NCI-H2107 treated with DMSO at 0.1 percent for 48 hours (cell line): ENCODE results near the gene ERBB3.
"Not testable (repeated sequence)": the region's sequence is repeated elsewhere in the genome, so short reads cannot be mapped to it uniquely, and the experiment has no call there.

Source experiments
- DNase-seq: peaks from one replicate; lab custom pipeline; 2025; ENCODE audit not compliant: unreplicated experiment; lab: John Stamatoyannopoulos, UW

ERBB3 gene

DNA sequence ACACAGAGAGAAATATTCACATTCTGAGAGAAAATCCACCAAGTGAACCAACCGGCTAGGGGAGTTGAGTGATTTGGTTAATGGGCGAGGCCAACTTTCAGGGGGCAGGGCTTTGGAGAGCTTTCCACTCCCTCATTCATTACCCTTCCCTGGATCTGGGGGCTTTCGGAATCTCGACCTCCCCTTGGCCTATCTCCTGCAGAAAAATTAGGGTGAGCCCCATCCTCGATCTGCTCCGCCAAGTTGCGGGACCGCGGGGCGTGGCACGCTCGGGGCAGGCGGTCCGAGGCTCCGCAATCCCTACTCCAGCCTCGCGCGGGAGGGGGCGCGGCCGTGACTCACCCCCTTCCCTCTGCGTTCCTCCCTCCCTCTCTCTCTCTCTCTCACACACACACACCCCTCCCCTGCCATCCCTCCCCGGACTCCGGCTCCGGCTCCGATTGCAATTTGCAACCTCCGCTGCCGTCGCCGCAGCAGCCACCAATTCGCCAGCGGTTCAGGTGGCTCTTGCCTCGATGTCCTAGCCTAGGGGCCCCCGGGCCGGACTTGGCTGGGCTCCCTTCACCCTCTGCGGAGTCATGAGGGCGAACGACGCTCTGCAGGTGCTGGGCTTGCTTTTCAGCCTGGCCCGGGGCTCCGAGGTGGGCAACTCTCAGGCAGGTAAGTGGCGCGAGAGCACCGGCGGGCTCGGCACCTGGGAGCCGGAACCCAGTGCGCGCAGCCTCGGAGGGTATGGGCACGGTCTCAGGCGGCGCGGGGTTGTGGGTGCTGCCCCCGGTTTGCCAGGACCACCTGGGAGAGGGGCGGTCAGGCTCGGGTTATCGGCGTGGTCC lies at the start of gene ERBB3:
Gene ERBB3, plus strand, starts transcription at position 443 of the 833 bp plus-strand sequence. Its CDS starts 136 bp downstream, at position 579.
- peak; percentile 50 for DNase-seq

DNA sequence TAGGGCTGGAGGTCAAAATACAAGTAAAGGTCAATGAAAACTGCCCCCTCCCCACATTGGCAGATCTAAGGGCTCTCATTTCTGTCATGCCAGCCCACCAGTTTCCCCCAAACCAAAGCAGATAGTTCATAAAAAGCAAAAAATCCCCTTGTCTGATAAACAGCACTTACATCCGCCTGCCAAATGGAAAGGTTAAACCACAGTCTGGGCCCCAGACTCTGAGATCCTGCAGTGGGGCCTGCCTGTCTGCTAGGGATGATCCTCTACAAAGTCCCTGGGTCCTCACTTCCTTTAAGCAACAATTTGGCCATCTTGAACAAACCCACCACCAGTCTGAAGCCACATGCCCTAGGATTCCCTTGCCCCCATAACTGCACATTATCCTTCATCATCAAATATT lies 48.0 kb upstream of the ERBB3 start:
- DNase-seq, result no peak

DNA sequence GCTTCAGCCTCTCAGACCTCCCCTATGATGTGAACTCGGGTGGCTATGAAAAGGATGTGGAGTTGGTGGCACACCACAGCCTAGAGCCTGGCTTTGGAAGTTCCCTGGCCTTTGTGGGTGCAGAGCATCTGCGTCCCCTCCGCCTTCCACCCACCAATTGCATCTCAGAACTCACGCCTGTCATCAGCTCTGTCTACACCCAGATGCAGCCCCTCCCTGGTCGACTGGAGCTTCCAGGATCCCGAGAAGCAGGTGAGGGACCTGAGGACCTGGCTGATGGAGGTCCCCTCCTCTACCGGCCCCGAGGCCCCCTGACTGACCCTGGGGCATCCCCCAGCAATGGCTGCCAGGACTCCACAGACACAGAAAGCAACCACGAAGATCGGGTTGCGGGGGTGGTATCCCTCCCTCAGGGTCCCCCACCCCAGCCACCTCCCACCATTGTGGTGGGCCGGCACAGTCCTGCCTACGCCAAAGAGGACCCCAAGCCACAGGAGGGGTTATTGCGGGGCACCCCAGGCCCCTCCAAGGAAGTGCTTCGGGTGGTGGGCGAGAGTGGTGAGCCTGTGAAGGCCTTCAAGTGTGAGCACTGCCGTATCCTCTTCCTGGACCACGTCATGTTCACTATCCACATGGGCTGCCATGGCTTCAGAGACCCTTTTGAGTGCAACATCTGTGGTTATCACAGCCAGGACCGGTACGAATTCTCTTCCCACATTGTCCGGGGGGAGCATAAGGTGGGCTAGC lies 45.2 kb upstream of the ERBB3 start:
- no peak for DNase-seq

DNA sequence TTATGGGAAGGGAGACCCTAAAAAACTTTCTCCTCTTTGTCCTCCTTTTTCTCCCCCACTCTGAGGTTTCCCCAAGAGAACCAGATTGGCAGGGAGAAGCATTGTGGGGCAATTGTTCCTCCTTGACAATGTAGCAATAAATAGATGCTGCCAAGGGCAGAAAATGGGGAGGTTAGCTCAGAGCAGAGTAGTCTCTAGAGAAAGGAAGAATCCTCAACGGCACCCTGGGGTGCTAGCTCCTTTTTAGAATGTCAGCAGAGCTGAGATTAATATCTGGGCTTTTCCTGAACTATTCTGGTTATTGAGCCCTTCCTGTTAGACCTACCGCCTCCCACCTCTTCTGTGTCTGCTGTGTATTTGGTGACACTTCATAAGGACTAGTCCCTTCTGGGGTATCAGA lies 42.8 kb upstream of the ERBB3 start:
- no peak for DNase-seq

DNA sequence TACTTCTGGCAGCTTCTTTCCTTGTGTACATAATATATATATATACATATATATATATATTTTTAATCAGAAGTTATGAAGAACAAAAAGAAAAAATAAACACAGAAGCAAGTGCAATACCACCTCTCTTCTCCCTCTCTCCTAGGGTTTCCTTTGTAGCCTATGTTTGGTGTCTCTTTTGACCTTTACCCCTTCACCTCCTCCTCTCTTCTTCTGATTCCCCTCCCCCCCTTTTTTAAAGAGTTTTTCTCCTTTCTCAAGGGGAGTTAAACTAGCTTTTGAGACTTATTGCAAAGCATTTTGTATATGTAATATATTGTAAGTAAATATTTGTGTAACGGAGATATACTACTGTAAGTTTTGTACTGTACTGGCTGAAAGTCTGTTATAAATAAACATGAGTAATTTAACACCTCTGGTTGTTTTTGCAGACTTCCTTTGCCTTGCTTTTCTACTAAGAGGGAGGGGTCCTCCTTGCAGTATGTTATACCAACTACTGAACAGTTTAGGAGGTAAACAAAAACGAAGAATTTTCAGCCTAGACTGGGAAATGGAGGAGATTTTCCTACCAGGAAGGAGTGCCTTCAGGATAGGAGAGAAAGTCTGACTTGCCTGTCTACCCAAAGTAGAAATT lies 41.8 kb upstream of the ERBB3 start:
- no peak for DNase-seq

DNA sequence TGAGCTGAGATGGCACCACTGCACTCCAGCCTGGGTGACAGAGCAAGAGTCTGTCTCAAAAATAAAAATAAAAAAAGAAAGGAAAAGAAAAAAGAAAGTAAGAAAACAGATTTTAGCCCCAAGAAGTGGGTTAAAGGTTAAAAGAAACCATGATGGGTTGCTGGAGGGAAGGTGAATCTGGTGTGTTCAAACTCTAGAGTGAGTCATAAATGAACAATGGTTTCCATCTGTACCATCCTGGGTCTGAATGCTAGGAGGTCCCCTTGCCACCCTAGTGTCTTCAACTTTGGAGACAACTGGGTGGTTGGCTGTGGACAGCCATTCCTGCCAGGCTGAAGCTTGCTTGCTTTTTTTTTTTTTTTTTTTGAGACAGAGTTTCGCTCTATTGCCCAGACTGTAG lies 39.8 kb upstream of the ERBB3 start:
- DNase-seq, result no peak

DNA sequence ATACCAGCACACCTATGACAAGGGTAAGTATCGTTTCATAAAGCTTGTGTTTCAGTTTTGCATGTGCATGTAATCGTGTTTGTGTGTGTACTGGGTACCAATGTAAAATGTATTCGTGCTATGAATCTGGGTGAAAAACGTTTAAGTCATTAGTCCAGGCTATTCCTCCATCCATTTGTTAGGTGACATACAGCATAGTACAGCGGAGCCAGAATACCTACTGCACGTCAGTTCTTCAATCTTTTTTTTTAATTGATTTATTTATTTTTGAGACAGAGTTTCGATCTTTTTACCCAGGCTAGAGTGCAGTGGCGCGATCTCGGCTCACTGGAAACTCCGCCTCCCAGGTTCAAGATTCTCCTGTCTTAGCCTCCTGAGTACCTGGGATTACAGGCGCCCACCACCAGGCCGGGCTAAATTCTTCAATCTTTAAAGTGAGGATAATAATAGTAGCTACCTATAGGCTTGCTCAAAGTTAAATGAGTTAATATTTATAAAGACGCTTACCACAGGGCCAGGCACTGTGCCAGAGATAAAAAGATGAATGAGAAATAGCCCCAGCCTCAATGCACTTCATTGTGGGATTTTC lies 38.9 kb upstream of the ERBB3 start:
- DNase-seq, result no peak

DNA sequence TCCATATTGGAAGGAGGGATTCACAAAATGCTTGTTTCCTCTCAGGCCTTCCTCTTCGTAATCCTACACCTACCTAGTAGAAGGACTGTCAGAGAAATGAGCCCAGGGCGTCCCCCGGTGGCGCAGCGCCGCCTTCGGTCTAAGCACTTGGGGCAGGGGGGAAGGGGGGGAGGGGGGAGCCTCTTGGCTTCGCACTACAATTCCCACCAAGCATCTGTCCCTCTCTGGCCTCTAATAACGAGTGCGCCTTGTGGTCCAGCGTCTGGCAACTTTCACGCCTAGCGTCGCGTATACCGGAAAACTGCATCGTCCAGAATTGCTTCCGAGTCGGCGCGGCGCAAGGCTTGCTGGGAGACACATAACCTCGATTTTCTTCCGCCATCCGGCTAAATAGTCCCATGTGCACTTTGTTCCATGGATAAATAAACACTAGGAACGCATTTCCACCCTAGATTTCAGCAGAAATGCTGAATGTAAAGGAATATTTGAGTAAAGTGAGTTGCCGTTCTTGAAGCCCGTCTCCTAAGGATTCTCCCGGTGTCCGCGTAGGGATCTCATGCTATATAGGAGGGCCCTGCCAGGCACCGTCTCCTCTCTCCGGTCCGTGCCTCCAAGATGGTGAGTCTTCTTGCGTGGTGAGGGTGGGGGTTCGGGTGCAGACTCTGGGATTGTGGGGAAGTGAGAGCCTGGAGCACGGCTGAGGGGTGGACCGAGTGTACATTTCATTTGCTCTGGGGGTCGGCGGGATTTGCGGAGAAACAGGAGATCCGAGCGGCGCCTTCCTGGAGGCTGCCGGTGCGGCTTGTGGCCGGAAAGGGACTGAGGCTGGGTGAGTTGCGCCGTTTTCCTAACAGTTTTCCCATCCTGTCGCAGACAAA lies 38.2 kb upstream of the ERBB3 start, which contains the start of gene RPS26:
Gene RPS26, plus strand, starts transcription at position 367 of the 878 bp plus-strand sequence. Its CDS starts 249 bp downstream, at position 616.
- DNase-seq, result peak; percentile 99

DNA sequence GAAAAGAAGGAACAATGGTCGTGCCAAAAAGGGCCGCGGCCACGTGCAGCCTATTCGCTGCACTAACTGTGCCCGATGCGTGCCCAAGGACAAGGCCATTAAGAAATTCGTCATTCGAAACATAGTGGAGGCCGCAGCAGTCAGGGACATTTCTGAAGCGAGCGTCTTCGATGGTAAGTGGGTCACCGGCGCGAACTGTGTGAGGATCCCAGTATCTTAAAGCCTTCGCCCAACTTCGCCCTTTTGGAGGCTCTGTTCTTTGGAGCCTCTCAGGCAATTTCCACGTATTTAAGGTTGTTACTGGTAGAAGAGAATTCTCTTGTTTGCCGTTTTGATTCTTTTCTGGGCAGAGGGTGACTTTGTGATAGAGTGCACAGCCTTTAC lies 37.5 kb upstream of the ERBB3 start:
- DNase-seq, result not testable (repeated sequence)

DNA sequence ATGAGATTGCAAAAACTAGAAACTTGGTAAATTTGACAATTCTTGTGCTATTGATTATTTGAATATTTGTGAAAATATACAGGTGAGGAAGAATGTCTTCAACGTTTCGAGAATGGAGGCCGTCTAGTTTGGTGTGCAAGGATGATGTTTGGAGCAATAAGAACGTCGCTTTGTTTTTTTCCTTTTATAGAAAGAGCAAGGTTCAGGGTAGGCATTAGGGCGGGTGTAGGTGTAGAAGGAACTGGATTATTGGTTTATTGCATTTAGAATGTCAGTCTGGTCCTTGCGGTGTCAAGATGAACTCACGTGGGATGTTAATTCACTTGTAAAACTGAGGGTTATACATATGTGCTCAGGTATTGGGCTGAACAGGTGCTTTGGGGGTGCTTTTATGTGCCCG lies 37.1 kb upstream of the ERBB3 start:
- DNase-seq, result no peak

DNA sequence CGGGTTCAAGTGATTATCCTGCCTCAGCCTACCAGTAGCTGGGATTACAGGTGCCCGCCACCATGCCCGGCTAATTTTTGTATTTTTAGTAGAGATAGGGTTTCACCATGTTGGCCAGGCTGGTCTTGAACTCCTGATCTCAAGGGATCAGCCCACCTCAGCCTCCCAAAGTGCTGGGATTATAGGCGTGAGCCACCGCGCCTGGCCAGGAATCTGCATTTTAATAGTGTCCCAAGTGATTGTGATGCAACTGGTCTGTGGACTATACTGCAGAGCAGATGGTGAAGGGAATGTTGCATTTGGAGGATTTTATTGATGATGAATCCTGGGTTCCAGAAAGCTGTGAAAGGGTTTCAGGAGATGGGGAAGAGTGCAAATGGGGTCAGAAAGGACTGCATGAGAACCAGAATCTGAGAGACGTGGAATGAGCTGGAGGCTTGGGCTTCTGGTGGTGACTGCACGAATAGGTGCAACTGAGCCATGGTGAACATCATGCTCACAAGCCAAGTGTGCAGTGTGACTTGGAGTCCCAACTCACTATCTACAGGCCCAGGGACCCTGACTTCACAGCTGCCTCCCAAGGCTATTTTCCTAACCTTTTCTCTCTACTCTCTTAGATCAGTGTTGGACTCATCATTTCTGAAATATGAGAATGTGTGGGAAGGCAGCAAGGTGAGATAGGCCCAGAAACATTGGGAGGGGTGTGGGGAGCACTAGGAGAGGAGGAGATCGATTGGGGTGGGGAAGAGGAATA lies 33.8 kb upstream of the ERBB3 start:
- DNase-seq, result no peak

DNA sequence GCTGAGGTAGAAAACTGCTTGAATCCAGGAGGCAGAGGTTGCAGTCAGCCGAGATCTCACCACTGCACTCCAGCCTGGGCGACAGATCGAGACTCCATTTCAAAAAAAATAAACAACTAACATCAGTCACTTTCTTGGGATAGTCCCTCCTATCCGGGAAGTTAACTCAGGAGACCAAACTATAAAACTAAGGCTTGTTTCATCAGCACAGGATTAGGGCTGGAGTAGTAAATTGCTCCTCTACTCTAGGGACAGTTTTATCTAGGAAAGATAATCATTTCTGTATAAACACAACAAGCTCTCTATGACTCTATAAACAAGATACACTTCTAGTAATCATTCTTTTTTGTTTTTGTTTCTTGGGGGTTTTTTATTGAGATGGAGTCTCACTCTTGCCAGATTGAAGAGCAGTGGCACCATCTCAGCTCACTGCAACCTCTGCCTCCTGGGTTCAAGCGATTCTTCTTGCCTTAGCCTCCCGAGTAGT lies 26.5 kb upstream of the ERBB3 start:
- DNase-seq, result no peak

DNA sequence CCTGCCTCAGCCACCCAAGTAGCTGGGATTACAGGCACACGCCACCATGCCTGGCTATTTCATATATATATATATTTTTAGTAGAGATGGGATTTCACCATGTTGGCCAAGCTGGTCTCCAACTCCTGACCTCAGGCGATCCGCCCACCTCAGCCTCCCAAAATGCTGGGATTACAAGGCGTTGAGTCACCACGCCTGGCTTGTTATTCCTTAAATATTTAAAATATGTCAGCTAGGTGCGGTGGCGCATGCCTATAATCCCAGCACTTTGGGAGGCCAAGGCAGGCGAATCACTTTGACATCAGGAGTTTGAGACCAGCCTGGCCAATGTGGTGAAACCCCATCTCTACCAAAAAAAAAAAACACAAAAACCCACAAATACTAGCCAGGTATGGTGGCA lies 20.0 kb upstream of the ERBB3 start:
- not testable (repeated sequence) for DNase-seq

DNA sequence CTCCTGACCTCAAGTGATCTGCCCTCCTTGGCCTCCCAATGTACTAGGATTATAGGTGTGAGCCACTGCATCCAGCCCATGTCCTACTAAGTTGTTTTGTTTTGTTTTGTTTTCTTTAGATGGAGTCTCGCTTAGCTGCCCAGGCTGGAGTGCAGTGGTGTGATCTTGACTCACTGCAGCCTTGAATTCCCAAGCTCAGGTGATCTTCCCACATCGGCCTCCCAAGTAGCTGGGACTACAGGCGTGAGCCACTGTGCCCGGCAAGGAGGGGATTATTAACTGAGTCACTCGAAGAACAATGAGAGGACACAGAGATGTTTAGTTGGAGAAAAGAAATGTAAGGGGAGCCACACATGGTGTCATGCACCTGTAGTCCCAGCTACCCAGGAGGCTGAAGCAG lies 18.0 kb upstream of the ERBB3 start:
- DNase-seq, result no peak

DNA sequence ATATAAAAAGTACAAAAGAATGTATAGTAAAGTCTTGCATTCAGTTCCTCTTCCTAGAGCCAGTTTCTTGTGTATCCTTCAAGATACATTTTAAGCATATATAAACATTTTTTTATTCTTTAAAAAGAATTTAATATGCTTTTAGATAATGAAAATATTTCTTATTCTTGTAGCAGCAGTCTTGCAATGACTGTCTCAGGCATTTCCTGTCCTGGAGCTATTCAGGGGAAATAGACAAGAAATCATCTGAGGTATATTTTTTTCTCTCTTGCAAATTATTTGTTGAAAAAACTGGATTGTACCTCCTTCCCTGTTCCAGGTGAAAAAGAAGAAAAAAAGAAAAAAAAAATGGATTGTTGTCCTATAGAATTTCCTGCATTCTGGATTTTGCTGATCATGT lies 17.0 kb upstream of the ERBB3 start:
- no peak for DNase-seq

DNA sequence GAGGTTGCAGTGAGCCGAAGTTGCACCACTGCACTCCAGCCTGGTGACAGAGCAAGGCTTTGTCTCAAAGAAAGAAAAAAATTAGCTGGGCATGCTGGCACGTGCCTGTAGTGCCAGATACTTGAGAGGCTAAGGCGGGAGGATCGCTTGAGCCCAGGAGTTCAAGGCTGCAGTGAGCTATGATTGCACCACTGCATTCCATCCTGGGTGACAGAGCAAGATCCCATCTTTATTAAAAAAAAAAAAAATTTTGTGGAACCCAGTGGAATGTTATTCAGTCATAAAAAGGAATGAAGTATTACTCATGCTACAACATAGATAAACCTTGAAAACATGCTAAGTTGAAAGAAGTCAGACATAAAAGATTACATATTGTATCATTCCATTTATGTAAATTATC lies 8.3 kb upstream of the ERBB3 start:
- no peak for DNase-seq

DNA sequence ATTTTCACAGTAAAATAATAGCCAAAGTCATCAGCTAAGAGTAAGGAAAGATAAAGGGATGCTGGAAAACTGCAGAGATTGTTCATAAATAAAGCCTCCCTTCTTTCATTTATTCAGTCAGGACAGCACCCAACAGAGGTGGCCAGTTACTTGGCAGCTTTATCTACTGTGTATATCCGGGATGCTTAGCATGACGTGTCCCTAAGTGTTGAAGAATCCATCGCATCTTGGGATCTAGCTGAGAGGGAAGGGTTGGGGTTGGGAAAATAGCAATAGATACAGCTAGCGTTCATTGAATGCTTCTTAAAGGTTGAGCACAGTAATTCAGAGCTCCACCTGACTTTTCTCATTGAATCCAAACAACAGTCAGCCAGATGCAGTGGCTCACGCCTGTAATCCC lies 5.6 kb upstream of the ERBB3 start:
- DNase-seq, result no peak

DNA sequence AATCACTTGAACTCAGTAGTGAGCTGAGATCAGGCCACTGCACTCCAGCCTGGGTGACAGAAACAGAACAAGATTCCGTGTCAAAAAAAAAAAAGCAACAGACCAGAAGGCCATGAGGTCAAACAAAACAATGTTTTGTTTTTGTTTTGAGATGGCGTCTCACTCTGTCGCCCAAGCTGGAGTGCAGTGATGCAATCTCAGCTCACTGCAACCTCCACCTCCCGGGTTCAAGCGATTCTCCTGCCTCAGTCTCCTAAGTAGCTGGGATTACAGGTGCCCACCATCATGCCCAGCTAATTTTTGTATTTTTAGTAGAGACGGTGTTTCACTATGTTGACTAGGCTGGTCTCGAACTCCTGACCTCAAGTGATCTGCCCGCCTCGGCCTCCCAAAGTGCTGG lies 2.0 kb upstream of the ERBB3 start:
- not testable (repeated sequence) for DNase-seq

DNA sequence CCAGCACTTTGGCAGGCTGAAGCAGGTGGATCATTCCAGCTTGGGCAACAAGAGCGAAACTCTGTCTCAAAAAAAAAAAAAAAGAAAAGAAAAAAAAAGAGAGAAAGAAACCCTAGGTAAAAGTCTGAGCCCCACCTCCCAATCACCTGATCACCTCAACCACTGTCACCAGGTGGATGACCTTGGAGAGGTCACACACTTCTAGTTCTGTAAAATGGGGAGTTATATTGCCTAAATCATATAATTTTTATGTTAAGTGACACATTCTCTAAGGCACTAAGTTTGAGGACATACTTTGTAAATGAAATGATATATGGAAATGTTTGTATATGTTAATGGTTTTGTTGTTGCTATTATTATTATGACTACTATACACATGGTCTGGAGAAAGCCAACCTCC lies 1.5 kb upstream of the ERBB3 start:
- DNase-seq, result no peak
